Tibial artery (tissue), 4 donors: Measurements from ENCODE around the gene ZNF777.
"Not testable (repeated sequence)": the region's sequence is repeated elsewhere in the genome, so short reads cannot be mapped to it uniquely, and the experiment has no call there.

Source experiments
- DNase-seq, 2 donors: peaks; one replicate each; pipeline ENCODE4 v3.0.0-alpha.2; 2019
- H3K27ac ChIP-seq, 2 donors: fragments of 200-600 bp; sonication (generic) in 1 of 2; 1 replicate in 1 of 2; 2 replicates in 1 of 2; pipeline ENCODE4 v1.5.1; 2018 to 2019; ENCODE audit warnings: mild to moderate bottlenecking in 1 of 2
- H3K27me3 ChIP-seq, 2 donors: fragments of 200-600 bp; sonication (generic) in 1 of 2; one replicate each; pipeline versions ENCODE4 v1.5.1 to v1.6.0; 2016 to 2019
- H3K36me3 ChIP-seq, 3 donors: fragments of 200-600 bp; sonication (generic) in 2 of 3; one replicate each; pipeline ENCODE4 v1.5.1; 2016 to 2019; ENCODE audit warnings: mild to moderate bottlenecking in 2 of 3
- H3K4me1 ChIP-seq, 4 donors: fragments of 200-600 bp; sonication (generic) in 2 of 4; 1 replicate in 3 of 4; 2 replicates in 1 of 4; pipeline ENCODE4 v1.5.1; 2016 to 2019
- H3K4me3 ChIP-seq, 2 donors: fragments of 200-600 bp; sonication (generic) in 1 of 2; 1 replicate in 1 of 2; 2 replicates in 1 of 2; pipeline ENCODE4 v1.5.1; 2018 to 2019; ENCODE audit warnings: mild to moderate bottlenecking in 2 of 2
- H3K9me3 ChIP-seq, 3 donors: fragments of 200-600 bp; sonication (generic) in 1 of 3; one replicate each; pipeline ENCODE4 v1.5.1; 2016 to 2019
- intact Hi-C: fragments of 100-400 bp; cut with DNase I; formaldehyde crosslinking; loops from one replicate; pipeline ENCODE4 v1.15.0; 2023; ENCODE audit warnings: low total_unique reads
- TF ChIP-seq, protein P1 (sequence below), 2 experiments: fragments of 200-600 bp in 1 of 2; fragments of 450-650 bp in 1 of 2; IDR thresholded peaks; one replicate each; pipeline ENCODE4 v1.5.1; 2017 to 2019; ENCODE audit warnings: antibody characterized with exemption in 2 of 2, mild to moderate bottlenecking in 1 of 2, moderate library complexity in 1 of 2

Gene ZNF777

DNA sequence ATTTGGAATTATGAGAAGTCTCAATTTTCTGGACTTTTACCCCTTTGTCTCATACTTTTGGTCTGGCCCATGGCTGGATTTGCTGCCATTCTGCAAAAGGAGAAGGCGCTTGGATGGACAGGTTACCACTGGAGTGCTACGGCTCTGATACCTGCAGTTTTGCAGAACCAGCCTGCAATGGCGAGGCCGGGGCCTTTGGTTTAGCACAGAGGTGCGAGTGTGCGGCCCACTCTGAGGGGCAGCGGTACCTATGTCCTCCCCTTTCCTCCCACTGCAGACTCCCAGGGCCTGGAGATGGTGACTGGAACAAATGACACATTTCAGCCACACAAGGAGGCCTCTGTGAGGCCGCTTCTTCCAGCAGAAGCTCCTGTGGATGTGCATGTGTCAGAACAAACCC, 11.9 kb downstream of the ZNF777 start:
- no peak overlapping the region for H3K27ac ChIP-seq
- H3K4me3 ChIP-seq, result no peak overlapping the region
- no peak for DNase-seq
- TF ChIP-seq, protein P1, sequence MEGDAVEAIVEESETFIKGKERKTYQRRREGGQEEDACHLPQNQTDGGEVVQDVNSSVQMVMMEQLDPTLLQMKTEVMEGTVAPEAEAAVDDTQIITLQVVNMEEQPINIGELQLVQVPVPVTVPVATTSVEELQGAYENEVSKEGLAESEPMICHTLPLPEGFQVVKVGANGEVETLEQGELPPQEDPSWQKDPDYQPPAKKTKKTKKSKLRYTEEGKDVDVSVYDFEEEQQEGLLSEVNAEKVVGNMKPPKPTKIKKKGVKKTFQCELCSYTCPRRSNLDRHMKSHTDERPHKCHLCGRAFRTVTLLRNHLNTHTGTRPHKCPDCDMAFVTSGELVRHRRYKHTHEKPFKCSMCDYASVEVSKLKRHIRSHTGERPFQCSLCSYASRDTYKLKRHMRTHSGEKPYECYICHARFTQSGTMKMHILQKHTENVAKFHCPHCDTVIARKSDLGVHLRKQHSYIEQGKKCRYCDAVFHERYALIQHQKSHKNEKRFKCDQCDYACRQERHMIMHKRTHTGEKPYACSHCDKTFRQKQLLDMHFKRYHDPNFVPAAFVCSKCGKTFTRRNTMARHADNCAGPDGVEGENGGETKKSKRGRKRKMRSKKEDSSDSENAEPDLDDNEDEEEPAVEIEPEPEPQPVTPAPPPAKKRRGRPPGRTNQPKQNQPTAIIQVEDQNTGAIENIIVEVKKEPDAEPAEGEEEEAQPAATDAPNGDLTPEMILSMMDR (IDR thresholded peaks at IDR 0.05), result no peak
- intact Hi-C loops, result no loop called here
- H3K36me3 ChIP-seq, result peaks cover 60 to 90% (median 72%) of the 10 kb centered on the region in 3 donors
- H3K4me1 ChIP-seq, result no peaks in the 10 kb centered on the region
- H3K9me3 ChIP-seq, result no peaks in the 10 kb centered on the region
- no peaks in the 10 kb centered on the region for H3K27me3 ChIP-seq

DNA sequence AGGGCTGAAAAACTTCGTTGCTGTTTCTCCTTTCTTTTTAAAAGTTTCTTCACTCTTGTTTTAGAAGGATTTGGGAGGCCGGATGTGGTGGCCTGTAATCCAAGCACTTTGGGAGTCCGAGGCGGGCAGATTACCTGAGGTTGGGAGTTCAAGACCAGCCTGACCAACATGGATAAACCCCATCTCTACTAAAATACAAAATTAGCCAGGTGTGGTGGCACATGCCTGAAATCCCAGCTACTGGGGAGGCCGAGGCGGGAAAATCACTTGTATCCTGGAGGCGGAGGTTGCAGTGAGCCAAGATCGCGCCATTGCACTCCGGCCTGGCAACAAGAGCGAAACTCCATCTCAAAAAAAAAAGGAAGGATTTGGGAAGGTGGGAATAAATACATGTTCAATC, 14.8 kb downstream of the ZNF777 start:
- H3K4me1 ChIP-seq, intact Hi-C loops: not testable (repeated sequence)
- H3K36me3 ChIP-seq, result peaks cover 48 to 74% (median 59%) of the 10 kb centered on the region in 3 donors

DNA sequence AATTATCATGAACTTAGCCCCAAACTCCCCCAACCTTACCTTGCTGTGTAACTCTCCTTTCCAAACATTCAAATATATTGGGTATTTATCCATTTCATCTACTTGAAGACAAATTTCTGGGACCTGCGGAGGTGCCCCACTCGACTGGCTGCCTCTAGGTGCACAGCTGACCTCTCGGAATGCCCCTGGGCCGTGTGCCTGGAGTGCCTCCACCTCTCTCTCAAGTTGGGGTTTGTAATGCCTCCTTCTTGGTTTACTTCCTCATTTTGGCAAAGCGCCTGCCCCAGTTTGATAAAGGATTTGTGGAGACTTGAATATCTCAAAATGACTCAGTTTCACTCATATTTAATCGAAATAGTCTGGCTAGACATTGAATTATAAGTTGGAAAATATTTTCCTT, 16.6 kb downstream of the ZNF777 start:
- no peaks in the 10 kb centered on the region for H3K9me3 ChIP-seq
- intact Hi-C loops, result no loop called here
- H3K27me3 ChIP-seq, result no peaks in the 10 kb centered on the region
- no peak for DNase-seq
- peaks cover 31 to 67% (median 42%) of the 10 kb centered on the region in 3 donors for H3K36me3 ChIP-seq
- H3K27ac ChIP-seq, result no peak overlapping the region
- H3K4me3 ChIP-seq, result no peak overlapping the region
- H3K4me1 ChIP-seq, result no peaks in the 10 kb centered on the region
- TF ChIP-seq, protein P1 (IDR thresholded peaks at IDR 0.05), result no peak

More for the DNA sequence above, 14.8 kb downstream of the ZNF777 start:
- H3K27ac ChIP-seq, DNase-seq, H3K27me3 ChIP-seq, H3K9me3 ChIP-seq, H3K4me3 ChIP-seq: not testable (repeated sequence)

DNA sequence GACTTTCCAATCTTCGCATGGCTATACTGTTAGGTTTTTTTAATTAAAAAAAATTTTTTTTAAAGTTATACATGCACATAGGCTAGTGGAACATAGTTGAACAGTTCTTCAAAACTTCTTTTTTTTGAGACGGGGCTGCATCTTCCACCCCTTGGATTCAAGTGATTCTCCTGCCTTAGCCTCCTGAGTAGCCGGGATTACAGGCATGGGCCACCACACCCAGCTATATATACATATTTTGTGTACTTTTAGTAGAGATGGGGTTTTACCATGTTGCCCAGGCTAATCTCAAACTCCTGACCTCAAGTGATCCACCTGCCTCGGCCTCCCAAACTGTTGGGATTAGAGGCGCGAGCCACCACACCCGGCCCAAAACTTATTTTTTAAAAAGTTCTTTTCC, 17.3 kb downstream of the ZNF777 start:
- H3K27me3 ChIP-seq, result no peaks in the 10 kb centered on the region
- no peak overlapping the region for H3K4me3 ChIP-seq
- peaks cover 26 to 59% (median 35%) of the 10 kb centered on the region in 3 donors for H3K36me3 ChIP-seq
- no peak overlapping the region for H3K27ac ChIP-seq
- TF ChIP-seq, protein P1 (IDR thresholded peaks at IDR 0.05), result no peak
- DNase-seq, result no peak
- H3K9me3 ChIP-seq, result no peaks in the 10 kb centered on the region
- no peaks in the 10 kb centered on the region for H3K4me1 ChIP-seq
- intact Hi-C loops, result no loop called here

DNA sequence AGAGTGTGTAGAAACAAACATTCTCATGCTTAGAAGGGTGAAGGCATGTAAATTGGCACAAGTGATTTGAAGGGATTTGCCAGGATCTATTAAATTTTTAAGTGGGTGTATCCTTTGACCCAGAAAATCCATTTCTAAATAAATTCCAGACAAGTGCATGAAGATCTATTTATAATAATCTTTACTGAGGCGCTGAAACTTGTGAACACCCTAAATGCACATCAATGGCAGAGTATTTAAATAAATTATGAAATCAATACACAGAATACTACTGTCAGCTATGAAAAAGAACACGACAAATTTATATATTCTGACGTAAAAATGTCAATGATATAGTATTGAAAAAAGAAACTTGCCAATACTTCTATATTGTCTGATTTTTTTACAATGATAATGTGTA, 17.9 kb downstream of the ZNF777 start:
- TF ChIP-seq, protein P1 (IDR thresholded peaks at IDR 0.05), result no peak
- intact Hi-C loops, result no loop called here
- no peak overlapping the region for H3K27ac ChIP-seq
- no peaks in the 10 kb centered on the region for H3K27me3 ChIP-seq
- no peaks in the 10 kb centered on the region for H3K9me3 ChIP-seq
- DNase-seq, result no peak
- H3K4me1 ChIP-seq, result no peaks in the 10 kb centered on the region
- H3K4me3 ChIP-seq, result no peak overlapping the region
- H3K36me3 ChIP-seq, result peaks cover 22 to 55% (median 36%) of the 10 kb centered on the region in 3 donors

DNA sequence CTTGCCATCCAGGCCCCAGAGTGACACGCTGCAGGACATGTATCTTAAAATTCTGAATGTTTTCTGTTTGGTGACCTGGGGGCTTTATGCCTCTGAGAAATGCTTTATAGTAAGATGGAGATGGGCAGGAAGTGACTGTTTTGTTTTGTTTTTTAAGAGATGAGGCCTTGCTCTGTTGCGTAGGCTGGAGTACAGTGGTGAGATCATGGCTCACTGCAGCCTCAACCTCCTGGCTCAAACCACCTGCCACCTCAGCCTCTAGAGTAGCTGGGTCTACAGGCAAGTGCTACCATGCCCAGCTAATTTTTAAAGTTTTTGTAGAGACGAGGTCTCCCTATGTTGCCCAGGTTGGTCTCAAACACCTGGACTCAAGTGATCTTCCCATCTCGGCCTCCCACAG, 20.6 kb downstream of the ZNF777 start:
- Histone ChIP-seq H3K36me3 (peaks cover 11 to 46% (median 28%) of the 10 kb centered on the region in 3 donors), H3K9me3 (no peaks in the 10 kb centered on the region), H3K4me3 (no peak overlapping the region), H3K27me3 (no peaks in the 10 kb centered on the region), H3K4me1 (no peaks in the 10 kb centered on the region), H3K27ac (no peak overlapping the region)
- intact Hi-C loops, result no loop called here
- TF ChIP-seq, protein P1 (IDR thresholded peaks at IDR 0.05), result no peak
- no peak for DNase-seq
